ENCODE data around the gene BSN.

GRCh38 chr3:49534581-49535441, 19.5 kb upstream of the BSN start:
- TF ChIP-seq CTCF (IDR thresholded peaks at IDR 0.05) (no peak), EP300 (IDR thresholded peaks at IDR 0.05) (no peak), POLR2A (IDR thresholded peaks at IDR 0.05) (no peak)

Measured in suprapubic skin (tissue), 3 donors.